Endodermal cell (in vitro differentiated cells): ENCODE data around the gene NEO1. TPM values are rescaled to one million over a fixed set of nuclear protein-coding genes. Genes with fewer than 3 reads are reported as not detected.

Source experiments
- DNase-seq: peaks from one replicate; pipeline ENCODE4 v3.0.0-alpha.2; 2017
- H3K27ac ChIP-seq: 2 replicates; pipeline ENCODE4 v1.5.1; 2013; ENCODE audit warnings: mild to moderate bottlenecking, low read depth, low read length, moderate library complexity
- H3K27me3 ChIP-seq: 2 replicates; pipeline ENCODE4 v1.6.1; 2013; ENCODE audit warnings: mild to moderate bottlenecking, low read length, moderate library complexity; ENCODE audit not compliant: insufficient read depth, control insufficient read depth, poor library complexity, severe bottlenecking
- H3K36me3 ChIP-seq: 2 replicates; pipeline ENCODE4 v1.7.0; 2013; ENCODE audit warnings: mild to moderate bottlenecking, low read length, moderate library complexity; ENCODE audit not compliant: control insufficient read depth, insufficient read depth
- H3K4me1 ChIP-seq: one replicate; pipeline ENCODE4 v1.7.0; 2013; ENCODE audit warnings: low read length; ENCODE audit not compliant: control insufficient read depth, insufficient read depth
- H3K4me3 ChIP-seq: 2 replicates; pipeline ENCODE4 v1.5.1; 2013; ENCODE audit warnings: mild to moderate bottlenecking, low read length, moderate library complexity
- H3K9ac ChIP-seq: 2 replicates; pipeline ENCODE4 v1.6.1; 2013; ENCODE audit warnings: mild to moderate bottlenecking, low read length, moderate library complexity; ENCODE audit not compliant: poor library complexity, severe bottlenecking; ENCODE audit errors: extremely low read depth
- H3K9me3 ChIP-seq: 2 replicates; pipeline ENCODE4 v1.6.1; 2013; ENCODE audit warnings: mild to moderate bottlenecking, low read length, moderate library complexity; ENCODE audit not compliant: control insufficient read depth
- H3K27ac Mint-ChIP-seq: 2 replicates; pipeline ENCODE4 v1.8.0; 2020; ENCODE audit warnings: mixed read lengths
- H3K27me3 Mint-ChIP-seq: 2 replicates; pipeline ENCODE4 v1.8.0; 2021; ENCODE audit warnings: mild to moderate bottlenecking, mixed read lengths; ENCODE audit not compliant: insufficient read depth
- H3K36me3 Mint-ChIP-seq: 2 replicates; pipeline ENCODE4 v1.8.0; 2020; ENCODE audit warnings: low read depth, mixed read lengths
- H3K4me1 Mint-ChIP-seq: 2 replicates; pipeline ENCODE4 v1.8.0; 2020; ENCODE audit warnings: mixed read lengths
- H3K4me3 Mint-ChIP-seq: 2 replicates; pipeline ENCODE4 v1.8.0; 2020; ENCODE audit warnings: mild to moderate bottlenecking, moderate library complexity, mixed read lengths
- H3K9me3 Mint-ChIP-seq: 2 replicates; pipeline ENCODE4 v1.8.0; 2020; ENCODE audit warnings: mild to moderate bottlenecking, mixed read lengths
- CTCF ChIP-seq: fragments of 200-600 bp; sonication (generic); conservative IDR thresholded peaks from 2 replicates; pipeline ENCODE4 v1.5.0; 2021; ENCODE audit warnings: antibody characterized with exemption, mild to moderate bottlenecking
- WGBS, 2 experiments: methylation state at CpG; one replicate each; pipeline versions ENCODE4 v1.1.5 to v1.1.7; 2013; ENCODE audit warnings: missing lambda C conversion rate in 2 of 2, mixed read lengths in 1 of 2; ENCODE audit not compliant: insufficient coverage in 1 of 2, insufficient read length in 1 of 2; 5-methylcytosine and 5-hydroxymethylcytosine counted together
- total RNA-seq, 2 donors: library from RNA; stranded (reverse); fragmentation: NEBNext Ultra II Directional in 1 of 2; extraction: Animal tissue kit (Norgen Biotek cat#: 25700) in 1 of 2; gene quantifications; 2 replicates in 1 of 2; 3 replicates in 1 of 2; pipeline ENCODE4 v1.2.1, GENCODE V29; 2021

The NEO1 gene
- total RNA-seq, 2 donors from 2014 or later, result 132 TPM

GRCh38 chr15:73078722-73079121 lies 26.5 kb downstream of the NEO1 start:
- H3K9me3 ChIP-seq, result no peaks in the 10 kb centered on the region
- Mint-ChIP-seq H3K27ac (peak overlapping the region; percentile 37), H3K4me3 (no peak overlapping the region), H3K9me3 (no peaks in the 10 kb centered on the region), H3K4me1 (peaks cover 34% of the 10 kb centered on the region), H3K27me3 (no peaks in the 10 kb centered on the region), H3K36me3 (no peaks in the 10 kb centered on the region)
- no peak for DNase-seq
- no peak overlapping the region for H3K9ac ChIP-seq
- WGBS, 2 experiments, result 91 to 100% methylated on average over 1 to 2 of the region's 2 CpGs
- TF ChIP-seq CTCF, result no peak
- H3K27ac ChIP-seq, result no peak overlapping the region
- H3K27me3 ChIP-seq, result no peaks in the 10 kb centered on the region
- H3K4me3 ChIP-seq, result no peak overlapping the region
- H3K36me3 ChIP-seq, result no peaks in the 10 kb centered on the region
- H3K4me1 ChIP-seq, result peaks cover 16% of the 10 kb centered on the region

- Histone ChIP-seq H3K4me1 (peaks cover 7% of the 10 kb centered on the region), H3K36me3 (no peaks in the 10 kb centered on the region), H3K27me3 (no peaks in the 10 kb centered on the region), H3K9ac (no peak overlapping the region), H3K27ac (no peak overlapping the region), H3K9me3 (peaks cover 5% of the 10 kb centered on the region), H3K4me3 (no peak overlapping the region)
- Mint-ChIP-seq H3K9me3 (no peaks in the 10 kb centered on the region), H3K4me1 (peaks cover 34% of the 10 kb centered on the region), H3K27me3 (no peaks in the 10 kb centered on the region), H3K4me3 (no peak overlapping the region), H3K36me3 (peaks cover 5% of the 10 kb centered on the region), H3K27ac (no peak overlapping the region)
- DNase-seq, result no peak
- 92 to 100% methylated on average over 2 of the region's 3 CpGs for WGBS, 2 experiments
- TF ChIP-seq CTCF, result no peak
These were observed 27.3 kb downstream of the NEO1 start for GRCh38 chr15:73079565-73079964.

- no peak for DNase-seq
- WGBS, 2 experiments, result 33 to 77% methylated on average over 1 to 3 of the region's 3 CpGs
- no peaks in the 10 kb centered on the region for H3K27me3 Mint-ChIP-seq
- peaks cover 4% of the 10 kb centered on the region for H3K4me1 ChIP-seq
- H3K9ac ChIP-seq, result no peak overlapping the region
- H3K36me3 ChIP-seq, result no peaks in the 10 kb centered on the region
- no peak overlapping the region for H3K27ac ChIP-seq
- no peak overlapping the region for H3K4me3 Mint-ChIP-seq
- peaks cover 14% of the 10 kb centered on the region for H3K9me3 ChIP-seq
- H3K4me1 Mint-ChIP-seq, result peaks cover 31% of the 10 kb centered on the region
- H3K27ac Mint-ChIP-seq, result no peak overlapping the region
- H3K36me3 Mint-ChIP-seq, result peaks cover 5% of the 10 kb centered on the region
- H3K4me3 ChIP-seq, result no peak overlapping the region
- TF ChIP-seq CTCF, result peak; percentile 78
- no peaks in the 10 kb centered on the region for H3K27me3 ChIP-seq
- no peaks in the 10 kb centered on the region for H3K9me3 Mint-ChIP-seq
These were observed 29.2 kb downstream of the NEO1 start for GRCh38 chr15:73081321-73081958.
